Panc1 (cell line): ENCODE results near the gene LTC4S.

ENCODE experiments used
- CTCF ChIP-seq: fragments of 450-650 bp; IDR thresholded peaks from 2 replicates; pipeline ENCODE4 v1.5.1; 2017; ENCODE audit warnings: mild to moderate bottlenecking
- POLR2AphosphoS5 ChIP-seq: IDR thresholded peaks from 2 replicates; pipeline ENCODE4 v1.6.1; 2012; ENCODE audit warnings: mild to moderate bottlenecking, low read depth, low read length, moderate library complexity

GRCh38 chr5:179769796-179770195, 24.0 kb upstream of the LTC4S start:
- no peak for TF ChIP-seq CTCF
- TF ChIP-seq POLR2AphosphoS5: no peak
